Measurements from ENCODE around the gene INAFM2.

The INAFM2 gene

DNA sequence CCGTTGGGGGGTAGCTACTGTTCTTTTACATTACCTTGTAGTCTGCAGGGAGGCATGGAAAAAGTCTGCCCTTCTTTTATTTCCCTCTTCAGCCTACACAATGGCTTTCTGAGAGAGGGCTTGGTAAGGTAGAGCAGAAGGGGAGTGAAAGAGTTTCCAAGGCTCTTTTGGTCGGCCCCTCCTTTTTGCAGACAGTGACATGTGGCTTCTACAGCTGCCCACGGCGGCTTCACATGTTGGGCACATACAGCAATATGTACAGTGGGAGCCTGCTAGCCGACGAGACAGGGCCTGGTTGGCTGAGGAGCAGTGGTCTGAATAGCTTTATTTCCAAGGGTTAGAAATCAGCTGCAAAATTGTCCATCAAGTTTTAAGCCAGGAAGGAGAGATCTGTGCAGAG, 4.0 kb downstream of the INAFM2 start:
- TF ChIP-seq, protein P1, sequence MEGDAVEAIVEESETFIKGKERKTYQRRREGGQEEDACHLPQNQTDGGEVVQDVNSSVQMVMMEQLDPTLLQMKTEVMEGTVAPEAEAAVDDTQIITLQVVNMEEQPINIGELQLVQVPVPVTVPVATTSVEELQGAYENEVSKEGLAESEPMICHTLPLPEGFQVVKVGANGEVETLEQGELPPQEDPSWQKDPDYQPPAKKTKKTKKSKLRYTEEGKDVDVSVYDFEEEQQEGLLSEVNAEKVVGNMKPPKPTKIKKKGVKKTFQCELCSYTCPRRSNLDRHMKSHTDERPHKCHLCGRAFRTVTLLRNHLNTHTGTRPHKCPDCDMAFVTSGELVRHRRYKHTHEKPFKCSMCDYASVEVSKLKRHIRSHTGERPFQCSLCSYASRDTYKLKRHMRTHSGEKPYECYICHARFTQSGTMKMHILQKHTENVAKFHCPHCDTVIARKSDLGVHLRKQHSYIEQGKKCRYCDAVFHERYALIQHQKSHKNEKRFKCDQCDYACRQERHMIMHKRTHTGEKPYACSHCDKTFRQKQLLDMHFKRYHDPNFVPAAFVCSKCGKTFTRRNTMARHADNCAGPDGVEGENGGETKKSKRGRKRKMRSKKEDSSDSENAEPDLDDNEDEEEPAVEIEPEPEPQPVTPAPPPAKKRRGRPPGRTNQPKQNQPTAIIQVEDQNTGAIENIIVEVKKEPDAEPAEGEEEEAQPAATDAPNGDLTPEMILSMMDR (IDR thresholded peaks at IDR 0.05; ENCODE audit: low read depth, low read length) = no peak
- TF ChIP-seq, protein P2, sequence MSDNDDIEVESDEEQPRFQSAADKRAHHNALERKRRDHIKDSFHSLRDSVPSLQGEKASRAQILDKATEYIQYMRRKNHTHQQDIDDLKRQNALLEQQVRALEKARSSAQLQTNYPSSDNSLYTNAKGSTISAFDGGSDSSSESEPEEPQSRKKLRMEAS (IDR thresholded peaks at IDR 0.05; ENCODE audit: low read depth, low read length) = no peak
- no peak for TF ChIP-seq MYC (IDR thresholded peaks at IDR 0.05; ENCODE audit: low read depth, low read length)
- no peak for TF ChIP-seq POLR2A (IDR thresholded peaks at IDR 0.05; ENCODE audit: extremely low read depth, insufficient read length)
- DNase-seq (ENCODE audit: low read depth) = no peak
- no peak overlapping the region for H3K4me3 ChIP-seq (ENCODE audit: low read depth, low read length)

DNA sequence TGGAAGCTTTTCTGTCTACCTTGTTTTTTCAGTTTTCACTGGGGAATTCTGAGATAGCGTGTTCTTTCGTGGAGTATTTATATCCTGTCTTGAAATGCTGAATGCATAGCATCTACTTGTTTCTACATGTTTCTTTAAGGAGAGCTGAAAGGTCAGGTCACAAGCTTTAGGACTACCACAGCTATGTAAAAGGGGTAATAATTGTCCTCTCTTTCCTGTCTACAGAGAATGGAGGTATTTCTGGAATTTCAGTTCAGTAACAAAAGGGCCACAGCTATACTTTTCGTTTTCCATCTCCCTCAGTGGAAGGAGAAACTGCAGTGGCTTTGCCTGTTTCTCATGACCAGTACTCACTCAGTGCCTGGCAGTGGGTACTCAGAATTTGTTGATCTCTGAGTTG, 4.7 kb downstream of the INAFM2 start:
- DNase-seq (ENCODE audit: low read depth) = no peak
- no peak for TF ChIP-seq POLR2A (IDR thresholded peaks at IDR 0.05; ENCODE audit: extremely low read depth, insufficient read length)
- TF ChIP-seq MYC (IDR thresholded peaks at IDR 0.05; ENCODE audit: low read depth, low read length) = no peak
- TF ChIP-seq, protein P1 (IDR thresholded peaks at IDR 0.05; ENCODE audit: low read depth, low read length) = no peak
- TF ChIP-seq, protein P2 (IDR thresholded peaks at IDR 0.05; ENCODE audit: low read depth, low read length) = no peak
- H3K4me3 ChIP-seq (ENCODE audit: low read depth, low read length) = no peak overlapping the region

DNA sequence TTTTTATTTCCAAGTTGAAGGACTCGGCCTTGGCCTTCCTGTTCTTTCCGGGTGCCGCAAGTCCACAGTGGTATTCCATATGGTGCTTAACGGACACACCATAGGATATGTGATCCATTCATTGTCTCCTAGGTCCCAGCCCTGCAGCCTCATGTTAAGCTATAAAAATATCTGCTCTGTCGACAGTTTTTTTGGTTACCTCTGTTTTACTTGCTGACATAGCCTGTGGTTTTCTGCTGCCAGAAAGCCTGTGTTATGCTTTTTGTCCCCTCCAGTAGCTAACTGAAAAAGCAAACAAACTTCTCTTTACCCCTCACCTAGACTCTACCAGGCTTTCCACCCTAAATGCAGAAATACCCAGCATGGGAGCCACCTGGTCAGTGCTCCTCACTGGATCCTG, 5.3 kb downstream of the INAFM2 start:
- no peak for DNase-seq (ENCODE audit: low read depth)
- H3K4me3 ChIP-seq (ENCODE audit: low read depth, low read length) = no peak overlapping the region
- TF ChIP-seq, protein P2 (IDR thresholded peaks at IDR 0.05; ENCODE audit: low read depth, low read length) = no peak
- TF ChIP-seq POLR2A (IDR thresholded peaks at IDR 0.05; ENCODE audit: extremely low read depth, insufficient read length) (no peak), MYC (IDR thresholded peaks at IDR 0.05; ENCODE audit: low read depth, low read length) (no peak)
- TF ChIP-seq, protein P1 (IDR thresholded peaks at IDR 0.05; ENCODE audit: low read depth, low read length) = no peak

DNA sequence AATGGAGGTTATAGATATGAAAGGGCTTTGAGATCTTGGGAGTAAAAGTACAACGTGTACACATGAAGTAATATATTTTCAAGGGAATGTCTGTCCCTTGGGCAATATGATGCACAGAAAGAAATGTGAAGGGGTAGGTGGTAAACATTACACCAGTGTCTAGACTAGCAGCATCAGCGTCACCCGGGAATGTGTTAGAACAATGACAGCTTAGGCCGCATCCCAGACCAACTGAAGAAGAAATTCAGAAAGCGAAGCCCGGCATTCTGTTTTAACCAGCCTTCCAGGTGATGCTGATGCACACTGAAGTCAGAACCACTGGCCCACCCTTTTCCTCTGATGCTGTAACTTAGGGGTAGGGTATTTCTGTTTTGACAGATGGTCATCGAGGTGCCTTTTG, 6.3 kb downstream of the INAFM2 start:
- TF ChIP-seq POLR2A (IDR thresholded peaks at IDR 0.05; ENCODE audit: extremely low read depth, insufficient read length) (no peak), MYC (IDR thresholded peaks at IDR 0.05; ENCODE audit: low read depth, low read length) (no peak)
- TF ChIP-seq, protein P1 (IDR thresholded peaks at IDR 0.05; ENCODE audit: low read depth, low read length) = no peak
- TF ChIP-seq, protein P2 (IDR thresholded peaks at IDR 0.05; ENCODE audit: low read depth, low read length) = no peak
- no peak overlapping the region for H3K4me3 ChIP-seq (ENCODE audit: low read depth, low read length)
- no peak for DNase-seq (ENCODE audit: low read depth)

DNA sequence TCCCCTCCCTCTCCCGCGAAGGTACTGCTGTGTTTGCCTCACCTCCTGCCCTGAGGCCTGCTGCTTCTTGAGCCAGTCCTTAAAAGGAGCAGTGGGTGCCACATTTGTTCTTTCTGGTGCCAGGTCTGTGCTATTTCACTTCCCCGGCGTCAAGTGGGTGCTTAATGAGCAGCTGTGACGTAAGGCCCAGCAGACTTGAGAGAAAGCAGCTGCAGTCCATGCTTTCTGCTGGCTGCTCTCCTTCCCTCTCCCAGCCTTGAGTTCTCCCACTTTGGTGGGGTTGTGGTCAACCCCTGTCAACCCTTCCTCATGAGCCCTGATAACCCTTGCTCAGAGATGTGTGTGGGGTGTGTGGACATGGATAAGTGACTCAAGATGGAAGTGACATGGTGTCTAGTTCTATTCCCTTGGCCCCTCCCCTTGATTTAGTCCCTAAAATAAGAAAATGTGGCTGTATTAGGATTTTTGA, 6.9 kb downstream of the INAFM2 start:
- DNase-seq (ENCODE audit: low read depth) = peak; percentile 61
- TF ChIP-seq, protein P2 (IDR thresholded peaks at IDR 0.05; ENCODE audit: low read depth, low read length) = no peak
- TF ChIP-seq, protein P1 (IDR thresholded peaks at IDR 0.05; ENCODE audit: low read depth, low read length) = no peak
- TF ChIP-seq POLR2A (IDR thresholded peaks at IDR 0.05; ENCODE audit: extremely low read depth, insufficient read length) = no peak
- TF ChIP-seq MYC (IDR thresholded peaks at IDR 0.05; ENCODE audit: low read depth, low read length) = no peak
- no peak overlapping the region for H3K4me3 ChIP-seq (ENCODE audit: low read depth, low read length)
